LNCAP (cell line): ENCODE results near the gene NFIA.

Experiments used
- CTCF ChIP-seq: fragments of 450-650 bp; IDR thresholded peaks from 2 replicates; pipeline ENCODE4 v1.5.1; 2017; ENCODE audit warnings: mild to moderate bottlenecking

NFIA gene

DNA sequence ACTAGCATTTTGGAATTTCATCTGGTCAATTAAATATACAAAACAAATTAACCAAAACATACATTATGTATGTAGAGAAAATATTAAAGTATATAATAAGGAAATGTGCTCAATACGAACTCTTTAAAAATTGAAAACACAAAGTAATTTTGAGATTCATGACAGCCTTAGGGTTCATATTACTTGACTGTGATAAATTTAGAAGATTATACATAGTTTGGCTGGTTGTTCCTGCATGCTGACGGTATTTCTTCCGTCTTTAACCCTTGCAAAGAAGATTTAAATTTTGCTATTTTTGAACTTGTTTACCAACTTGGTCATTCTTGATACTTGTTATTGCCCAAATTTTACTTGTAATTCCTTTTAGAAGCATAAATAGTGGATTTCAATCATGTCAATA lies 298.2 kb downstream of the NFIA start:
- TF ChIP-seq CTCF = no peak

- no peak for TF ChIP-seq CTCF
Observed at GRCh38 chr1:61386323-61386722, 304.0 kb downstream of the NFIA start.

- TF ChIP-seq CTCF = no peak
Observed at GRCh38 chr1:61386770-61387169, 304.4 kb downstream of the NFIA start.

GRCh38 chr1:61387829-61388228 lies 305.5 kb downstream of the NFIA start:
- TF ChIP-seq CTCF = no peak

GRCh38 chr1:61388566-61388965 lies 306.2 kb downstream of the NFIA start:
- TF ChIP-seq CTCF = no peak

GRCh38 chr1:61389194-61389925 lies 307.0 kb downstream of the NFIA start:
- TF ChIP-seq CTCF = no peak

DNA sequence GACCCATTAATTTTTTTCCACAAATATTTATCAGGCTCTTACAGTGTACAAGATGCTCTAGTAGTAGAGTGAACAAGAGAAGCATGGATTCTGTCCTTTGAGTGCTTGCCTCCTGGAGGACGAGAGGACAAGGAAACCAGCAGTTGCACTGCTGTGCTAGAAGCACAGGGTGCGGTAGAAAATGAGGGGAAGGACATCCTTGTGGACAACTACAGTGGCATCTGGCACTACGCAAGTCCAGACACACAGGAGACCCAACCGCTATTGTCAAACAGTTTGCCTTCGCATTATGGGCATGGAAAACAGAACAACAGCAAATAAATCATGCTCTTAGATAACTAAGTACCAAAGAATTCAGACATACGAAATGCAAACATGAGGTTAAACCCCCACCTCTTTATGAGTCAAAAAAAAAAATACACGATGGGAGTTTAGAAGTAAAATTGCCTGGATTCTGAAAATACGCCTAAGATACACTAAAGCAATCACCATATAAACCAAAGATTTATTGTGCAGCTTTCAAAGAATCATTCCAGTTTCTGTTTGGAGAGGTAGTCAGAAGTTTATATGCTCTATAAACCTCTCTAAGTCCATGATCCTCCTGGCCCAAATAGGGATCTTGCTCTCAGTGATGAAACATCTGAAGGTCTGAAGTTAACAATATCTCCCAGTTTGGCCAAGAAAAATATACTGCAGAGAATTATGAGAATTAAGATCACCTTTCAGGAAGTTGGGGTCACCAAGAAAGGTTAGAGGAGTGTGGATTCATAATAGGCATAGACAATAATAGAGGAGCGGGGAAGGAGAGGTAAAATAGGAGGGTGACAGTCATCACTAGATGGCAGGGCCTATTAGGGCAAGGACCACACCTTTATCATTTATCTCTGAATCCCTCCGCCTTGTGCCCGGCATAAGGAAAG lies 307.8 kb downstream of the NFIA start:
- no peak for TF ChIP-seq CTCF
